ENCODE data around the gene SPOCK2.

DNA sequence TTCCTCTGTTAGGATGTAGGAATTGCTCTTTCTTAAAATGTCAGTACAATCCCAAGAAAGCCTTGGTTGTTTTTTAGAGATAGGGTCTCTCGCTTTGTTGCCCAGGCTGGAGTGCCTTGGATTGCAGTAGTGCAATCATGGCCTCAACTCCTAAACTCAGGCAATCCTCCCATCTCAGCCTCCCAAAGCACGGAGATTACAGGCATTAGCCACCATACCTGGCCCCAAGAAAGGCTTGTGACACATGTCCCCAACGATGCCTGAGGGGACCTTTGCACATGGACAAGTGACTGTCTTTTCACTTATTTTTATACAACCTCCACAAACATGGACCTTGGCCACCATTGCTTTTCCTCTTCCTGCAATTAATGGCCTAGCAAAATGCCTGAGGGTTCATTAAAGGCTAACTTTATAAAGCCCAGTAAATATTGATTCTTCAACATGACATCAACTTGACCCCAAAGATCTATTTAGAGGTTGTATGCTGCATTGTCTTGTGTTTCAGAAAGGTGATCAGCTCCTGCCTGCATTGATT, 10.0 kb upstream of the SPOCK2 start:
- no peak for TF ChIP-seq POLR2AphosphoS5 (IDR thresholded peaks at IDR 0.05)
- TF ChIP-seq, protein P1, sequence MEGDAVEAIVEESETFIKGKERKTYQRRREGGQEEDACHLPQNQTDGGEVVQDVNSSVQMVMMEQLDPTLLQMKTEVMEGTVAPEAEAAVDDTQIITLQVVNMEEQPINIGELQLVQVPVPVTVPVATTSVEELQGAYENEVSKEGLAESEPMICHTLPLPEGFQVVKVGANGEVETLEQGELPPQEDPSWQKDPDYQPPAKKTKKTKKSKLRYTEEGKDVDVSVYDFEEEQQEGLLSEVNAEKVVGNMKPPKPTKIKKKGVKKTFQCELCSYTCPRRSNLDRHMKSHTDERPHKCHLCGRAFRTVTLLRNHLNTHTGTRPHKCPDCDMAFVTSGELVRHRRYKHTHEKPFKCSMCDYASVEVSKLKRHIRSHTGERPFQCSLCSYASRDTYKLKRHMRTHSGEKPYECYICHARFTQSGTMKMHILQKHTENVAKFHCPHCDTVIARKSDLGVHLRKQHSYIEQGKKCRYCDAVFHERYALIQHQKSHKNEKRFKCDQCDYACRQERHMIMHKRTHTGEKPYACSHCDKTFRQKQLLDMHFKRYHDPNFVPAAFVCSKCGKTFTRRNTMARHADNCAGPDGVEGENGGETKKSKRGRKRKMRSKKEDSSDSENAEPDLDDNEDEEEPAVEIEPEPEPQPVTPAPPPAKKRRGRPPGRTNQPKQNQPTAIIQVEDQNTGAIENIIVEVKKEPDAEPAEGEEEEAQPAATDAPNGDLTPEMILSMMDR (IDR thresholded peaks at IDR 0.05) = no peak

Measured in esophagus muscularis mucosa (tissue), 3 donors.